ENCODE results near the gene PNRC1.
A peak's percentile ranks its signal among the peaks of the same experiment; 100 is the strongest.

PNRC1 gene

DNA sequence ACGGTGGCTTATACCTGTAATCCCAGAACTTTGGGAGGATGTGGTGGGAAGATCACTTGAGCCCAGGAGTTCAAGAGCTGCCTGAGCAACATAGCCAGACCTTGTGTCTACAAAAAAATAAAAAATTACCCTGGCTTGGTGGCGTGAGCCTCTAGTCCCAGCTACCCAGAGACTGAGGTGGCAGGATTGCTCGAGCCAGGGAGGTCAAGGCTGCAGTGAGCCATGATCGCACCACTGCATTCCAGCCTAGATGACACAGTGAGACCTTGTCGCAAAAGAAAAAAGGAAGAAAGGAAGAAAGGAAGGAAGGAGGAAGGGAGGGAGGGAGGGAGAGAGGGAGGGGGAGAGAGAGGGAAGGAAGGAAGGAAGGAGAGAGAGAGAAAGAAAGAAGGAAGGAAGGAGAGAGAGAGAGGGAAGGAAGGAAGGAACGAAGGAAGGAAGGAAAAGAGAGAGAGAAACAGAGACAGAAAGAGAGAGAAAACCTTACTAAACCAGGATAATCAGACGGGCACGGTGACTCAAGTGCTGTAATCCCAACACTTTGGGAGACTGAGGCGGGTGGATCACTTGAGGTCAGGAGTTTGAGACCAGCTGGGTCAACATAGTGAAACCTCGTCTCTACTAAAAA, 10.9 kb upstream of the PNRC1 start:
- TF ChIP-seq POLR2A (IDR thresholded peaks at IDR 0.05; ENCODE audit: low read length), result no peak
- TF ChIP-seq GATA1 (IDR thresholded peaks at IDR 0.05; ENCODE audit: low read depth, low read length), result no peak
- DNase-seq, result no peak

DNA sequence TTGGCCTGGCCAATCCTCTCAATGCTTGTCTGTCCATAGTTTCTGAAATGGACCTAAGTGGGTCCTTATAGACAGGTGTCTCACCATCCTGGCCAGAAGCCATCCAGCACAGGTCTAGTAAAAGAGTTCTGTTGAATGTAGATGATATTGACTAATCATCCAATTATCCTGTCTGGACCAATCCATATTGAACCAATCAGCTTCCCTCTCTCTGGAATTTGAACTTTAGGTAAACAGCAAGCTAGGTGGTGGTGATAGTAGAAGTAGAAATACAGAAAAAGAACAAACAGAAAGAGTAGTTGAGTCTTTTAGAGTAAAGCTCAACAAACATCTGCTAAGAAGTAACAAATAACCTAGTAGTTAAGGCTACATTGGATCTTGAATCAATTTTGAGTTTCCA, 9.5 kb upstream of the PNRC1 start:
- TF ChIP-seq GATA1 (IDR thresholded peaks at IDR 0.05; ENCODE audit: low read depth, low read length) (no peak), POLR2A (IDR thresholded peaks at IDR 0.05; ENCODE audit: low read length) (no peak)
- no peak for DNase-seq

DNA sequence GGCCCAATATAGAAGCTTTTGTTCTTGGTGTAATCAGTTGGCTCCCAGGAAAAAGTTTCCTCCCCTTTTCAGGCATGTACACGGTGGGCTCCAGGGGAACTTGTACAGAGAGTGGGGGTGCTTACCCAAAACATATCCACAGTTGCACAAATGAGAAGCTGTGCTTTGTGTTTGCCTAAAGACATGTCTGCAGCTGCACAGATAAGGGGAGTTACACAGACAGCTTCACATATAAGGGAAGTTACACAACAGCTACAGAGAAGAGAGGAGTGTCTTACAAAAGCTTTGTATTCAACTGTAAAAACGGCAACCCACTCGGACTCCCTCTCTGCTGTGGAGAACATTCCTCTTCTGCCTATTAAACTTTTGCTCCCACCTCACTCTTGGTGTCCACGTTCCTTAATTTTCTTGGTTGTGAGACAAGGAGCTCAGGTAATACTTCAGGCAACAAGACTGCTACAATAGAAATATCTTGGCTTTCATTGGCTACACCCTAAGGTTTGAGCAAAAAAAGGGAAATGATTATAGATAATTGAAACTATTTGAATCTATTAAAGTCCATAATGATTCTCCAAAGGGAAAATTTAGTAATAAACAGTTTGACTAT, 7.4 kb upstream of the PNRC1 start:
- TF ChIP-seq POLR2A (IDR thresholded peaks at IDR 0.05; ENCODE audit: low read length), result no peak
- TF ChIP-seq GATA1 (IDR thresholded peaks at IDR 0.05; ENCODE audit: low read depth, low read length), result no peak
- peak; percentile 25 to 64 for DNase-seq

DNA sequence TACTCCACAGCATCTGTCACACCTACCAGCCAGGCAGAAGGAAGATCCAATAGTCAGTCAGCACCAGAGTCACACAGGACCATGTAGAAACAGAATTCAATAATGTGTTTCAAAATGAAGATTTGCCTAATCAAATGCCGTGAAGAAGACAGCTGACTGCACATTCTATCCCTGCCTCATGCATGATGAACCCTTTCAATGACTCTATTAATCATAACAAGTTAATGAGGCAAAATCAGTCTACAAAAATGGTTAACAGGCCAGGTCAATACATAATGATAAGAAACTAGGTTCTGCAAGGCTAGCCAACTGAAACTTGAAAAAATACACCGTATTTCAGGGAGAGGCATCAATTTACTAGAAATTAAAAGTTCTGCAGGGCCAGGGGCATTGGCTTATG, 6.7 kb upstream of the PNRC1 start:
- no peak for DNase-seq
- TF ChIP-seq GATA1 (IDR thresholded peaks at IDR 0.05; ENCODE audit: low read depth, low read length), result no peak
- TF ChIP-seq POLR2A (IDR thresholded peaks at IDR 0.05; ENCODE audit: low read length), result no peak

DNA sequence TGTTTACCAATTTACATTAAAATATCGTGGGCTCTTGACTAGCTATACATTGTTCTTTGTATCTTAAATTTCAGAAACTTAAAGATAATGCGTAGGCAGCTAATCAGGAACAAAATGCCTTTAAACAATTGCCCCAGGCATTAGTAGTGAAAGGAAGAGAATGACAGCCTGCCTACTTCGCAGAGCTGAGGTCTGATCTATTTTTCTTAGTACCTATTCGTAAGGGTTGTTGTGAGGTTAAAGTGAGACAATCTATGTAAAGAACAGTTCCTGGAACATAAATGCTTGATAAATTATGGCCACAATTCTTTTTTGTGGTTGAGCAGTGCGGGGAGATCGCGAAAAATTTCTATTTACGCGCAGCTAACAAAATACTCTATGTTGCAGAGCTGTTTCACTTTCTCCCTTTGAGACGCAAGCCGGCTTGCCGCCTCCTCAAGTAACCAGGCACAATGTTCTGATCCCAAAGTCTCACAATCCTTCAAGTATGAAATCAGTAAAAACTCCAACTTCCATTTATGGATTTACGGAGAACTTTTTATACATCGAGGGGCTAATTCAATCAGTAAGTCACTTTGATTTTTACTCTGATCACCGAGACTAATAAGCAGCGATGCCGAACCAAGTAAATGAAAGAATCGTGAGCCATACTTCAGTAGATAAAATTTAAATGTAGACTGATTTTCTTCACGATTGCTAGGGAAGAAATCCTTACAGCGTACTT, 878 bp upstream of the PNRC1 start:
- TF ChIP-seq GATA1 (IDR thresholded peaks at IDR 0.05; ENCODE audit: low read depth, low read length), result no peak
- no peak for TF ChIP-seq POLR2A (IDR thresholded peaks at IDR 0.05; ENCODE audit: low read length)
- DNase-seq, result peak; percentile 50 to 61

DNA sequence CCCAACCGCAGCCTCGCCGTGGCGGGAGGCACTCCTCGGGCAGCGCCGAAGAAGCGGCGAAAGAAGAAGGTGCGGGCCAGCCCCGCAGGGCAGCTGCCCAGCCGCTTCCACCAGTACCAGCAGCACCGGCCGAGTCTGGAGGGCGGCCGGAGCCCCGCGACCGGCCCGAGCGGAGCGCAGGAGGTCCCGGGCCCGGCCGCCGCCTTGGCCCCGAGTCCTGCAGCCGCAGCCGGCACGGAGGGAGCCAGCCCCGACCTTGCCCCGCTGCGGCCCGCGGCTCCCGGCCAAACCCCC, 525 bp downstream of the PNRC1 start:
- no peak for TF ChIP-seq GATA1 (IDR thresholded peaks at IDR 0.05; ENCODE audit: low read depth, low read length)
- no peak for TF ChIP-seq POLR2A (IDR thresholded peaks at IDR 0.05; ENCODE audit: low read length)
- DNase-seq, result no peak

DNA sequence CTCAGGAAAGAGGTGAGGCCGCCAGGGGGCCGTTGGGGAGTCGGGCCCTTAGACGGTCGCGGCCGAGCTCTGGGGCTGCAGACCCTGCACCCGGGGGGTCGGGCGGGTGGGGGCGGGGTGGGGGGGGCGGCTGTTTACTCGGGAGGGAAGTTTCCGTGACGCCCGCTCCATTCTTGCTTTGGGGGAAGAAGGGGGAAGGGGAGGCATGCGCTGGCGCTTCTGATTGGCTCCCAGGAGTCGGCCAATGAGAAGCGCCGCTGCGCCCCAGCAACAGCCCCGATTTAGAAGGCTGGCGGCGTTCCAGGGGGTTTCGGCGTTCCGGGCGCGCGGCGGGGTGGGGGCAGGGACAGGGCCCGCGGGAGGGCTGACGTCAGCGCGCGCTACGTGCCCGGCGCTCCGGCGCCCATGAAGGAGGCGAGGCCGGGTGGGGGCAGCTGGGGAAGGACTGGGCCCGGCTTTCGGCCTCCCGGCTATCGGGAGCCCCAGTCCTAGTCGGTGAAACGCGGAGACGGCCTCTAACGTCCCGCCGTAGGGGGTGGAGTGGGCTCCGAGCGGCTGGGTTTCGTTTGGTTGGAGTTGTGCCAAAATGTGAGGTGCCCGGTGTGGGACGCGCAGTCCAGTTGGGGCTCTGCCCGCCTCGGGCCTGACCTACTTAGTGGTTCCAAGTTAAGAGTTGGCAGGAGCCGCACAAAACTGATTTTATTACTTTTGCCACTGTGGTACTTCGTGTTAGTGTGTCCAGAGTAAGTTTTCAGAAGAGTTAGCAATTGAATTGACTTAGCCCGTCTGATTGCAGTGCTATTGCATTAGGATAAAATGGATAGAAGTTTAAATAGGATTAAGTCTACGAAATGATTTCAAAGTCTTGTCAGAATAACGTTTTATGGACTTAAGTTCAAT, 1.1 kb downstream of the PNRC1 start:
- DNase-seq, result peak; percentile 96 to 99

DNA sequence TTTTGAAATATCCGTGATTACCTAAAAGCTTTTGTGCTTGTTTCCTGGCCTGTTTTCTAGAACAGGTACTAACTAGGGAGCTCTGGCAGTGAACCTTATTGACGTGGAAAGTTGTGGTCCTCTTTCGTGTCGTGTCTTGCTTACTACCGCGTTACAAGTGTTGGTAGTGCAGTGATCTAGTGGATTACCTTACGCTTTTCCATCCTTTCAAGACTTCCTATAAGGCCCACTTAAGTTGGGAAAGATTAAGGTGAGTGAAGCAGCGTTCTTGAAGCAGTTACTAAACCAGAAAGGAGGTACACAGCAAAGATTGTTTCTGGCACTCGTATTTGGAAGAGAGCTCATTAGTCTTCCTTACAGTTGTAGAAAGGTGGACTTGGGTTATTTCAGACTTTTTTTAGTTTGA, 1.9 kb downstream of the PNRC1 start:
- TF ChIP-seq POLR2A (IDR thresholded peaks at IDR 0.05; ENCODE audit: low read length) (no peak), GATA1 (IDR thresholded peaks at IDR 0.05; ENCODE audit: low read depth, low read length) (no peak)
- peak; percentile 30 to 61 for DNase-seq

More for the DNA sequence above, 1.1 kb downstream of the PNRC1 start:
- no peak for TF ChIP-seq GATA1 (IDR thresholded peaks at IDR 0.05; ENCODE audit: low read depth, low read length)
- TF ChIP-seq POLR2A (IDR thresholded peaks at IDR 0.05; ENCODE audit: low read length), result peak; percentile 80

DNA sequence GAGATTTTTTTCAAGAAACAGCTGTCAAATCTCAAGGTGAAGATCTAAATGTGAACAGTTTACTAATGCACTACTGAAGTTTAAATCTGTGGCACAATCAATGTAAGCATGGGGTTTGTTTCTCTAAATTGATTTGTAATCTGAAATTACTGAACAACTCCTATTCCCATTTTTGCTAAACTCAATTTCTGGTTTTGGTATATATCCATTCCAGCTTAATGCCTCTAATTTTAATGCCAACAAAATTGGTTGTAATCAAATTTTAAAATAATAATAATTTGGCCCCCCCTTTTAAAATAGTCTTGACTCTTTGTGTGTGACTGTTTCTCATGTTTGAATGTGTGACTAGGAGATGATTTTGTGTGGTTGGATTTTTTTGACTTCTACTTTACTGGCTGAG, 4.0 kb downstream of the PNRC1 start:
- TF ChIP-seq GATA1 (IDR thresholded peaks at IDR 0.05; ENCODE audit: low read depth, low read length), result no peak
- TF ChIP-seq POLR2A (IDR thresholded peaks at IDR 0.05; ENCODE audit: low read length), result no peak
- DNase-seq, result no peak

DNA sequence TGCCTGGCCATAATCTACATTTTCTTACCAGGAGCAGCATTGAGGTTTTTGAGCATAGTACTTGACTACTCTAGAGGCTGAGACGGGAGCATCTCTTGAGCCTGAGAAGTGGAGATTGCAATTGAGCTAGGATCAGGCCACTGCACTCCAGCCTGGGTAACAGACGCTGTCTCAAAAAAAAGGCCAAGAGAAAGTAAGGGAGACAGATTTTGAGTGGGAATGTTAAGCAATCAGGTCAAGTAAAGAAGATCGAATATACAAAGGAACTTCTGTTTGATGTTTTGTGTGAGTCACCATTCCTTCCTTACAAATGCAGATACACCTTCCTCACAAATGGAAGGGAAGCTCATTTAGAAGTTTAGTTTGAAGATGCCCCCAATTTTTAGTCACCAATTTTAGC, 4.4 kb downstream of the PNRC1 start:
- DNase-seq, result no peak
- TF ChIP-seq POLR2A (IDR thresholded peaks at IDR 0.05; ENCODE audit: low read length), result no peak
- no peak for TF ChIP-seq GATA1 (IDR thresholded peaks at IDR 0.05; ENCODE audit: low read depth, low read length)

DNA sequence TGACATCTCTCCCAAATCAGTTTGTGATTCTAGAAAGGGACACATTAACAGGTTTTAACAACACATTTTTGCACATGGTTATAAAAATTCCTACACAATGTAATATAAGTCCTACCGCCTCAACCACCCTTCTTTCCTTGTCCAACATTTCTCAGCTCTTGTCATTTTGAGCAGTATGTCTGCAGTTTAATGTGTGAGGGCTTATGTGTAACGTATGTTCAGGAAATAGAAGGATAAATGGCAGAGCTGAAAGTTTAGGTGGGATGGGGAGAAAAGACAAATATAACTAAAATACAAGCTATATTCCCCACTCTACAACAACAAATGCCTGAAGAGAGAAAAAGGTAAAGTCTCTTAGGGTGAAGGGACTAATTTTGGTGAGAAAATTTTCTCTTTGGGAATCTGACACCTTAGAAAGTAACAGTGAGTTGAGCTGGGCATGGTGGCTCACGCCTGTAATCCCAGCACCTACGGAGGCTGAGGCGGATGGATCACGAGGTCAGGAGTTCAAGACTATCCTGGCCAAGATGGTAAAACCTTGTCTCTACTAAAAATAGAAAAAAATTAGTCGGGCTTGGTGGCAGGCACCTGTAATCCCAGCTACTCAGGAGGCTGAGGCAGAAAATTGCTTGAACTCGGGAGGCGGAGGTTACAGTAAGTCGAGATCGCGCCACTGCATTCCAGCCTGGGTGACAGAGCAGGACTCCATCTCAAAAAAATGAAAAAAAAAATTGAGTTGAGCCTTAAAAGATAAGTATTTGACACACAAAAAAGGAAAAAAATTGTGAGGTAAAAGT, 5.1 kb downstream of the PNRC1 start:
- no peak for DNase-seq
- TF ChIP-seq GATA1 (IDR thresholded peaks at IDR 0.05; ENCODE audit: low read depth, low read length), result no peak
- TF ChIP-seq POLR2A (IDR thresholded peaks at IDR 0.05; ENCODE audit: low read length), result peak; percentile 6

DNA sequence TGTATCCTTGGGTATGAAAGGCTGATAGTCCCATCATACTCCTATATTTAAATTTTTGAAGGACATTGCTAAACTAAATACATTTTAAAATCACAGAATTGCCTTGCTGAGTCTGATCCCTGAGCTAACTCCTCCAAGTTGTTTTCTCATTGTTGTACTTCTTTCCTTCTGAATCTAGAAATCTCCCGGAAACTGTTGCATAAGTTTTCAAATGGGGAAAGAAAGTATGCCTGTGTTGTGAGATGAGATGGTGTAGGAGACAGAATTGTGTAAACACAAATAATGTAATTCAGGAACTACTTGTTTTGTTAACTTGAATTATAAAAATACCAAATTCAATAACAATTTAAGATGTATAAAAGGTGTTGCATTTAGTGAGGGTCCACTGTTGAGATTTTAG, 7.3 kb downstream of the PNRC1 start:
- no peak for DNase-seq

DNA sequence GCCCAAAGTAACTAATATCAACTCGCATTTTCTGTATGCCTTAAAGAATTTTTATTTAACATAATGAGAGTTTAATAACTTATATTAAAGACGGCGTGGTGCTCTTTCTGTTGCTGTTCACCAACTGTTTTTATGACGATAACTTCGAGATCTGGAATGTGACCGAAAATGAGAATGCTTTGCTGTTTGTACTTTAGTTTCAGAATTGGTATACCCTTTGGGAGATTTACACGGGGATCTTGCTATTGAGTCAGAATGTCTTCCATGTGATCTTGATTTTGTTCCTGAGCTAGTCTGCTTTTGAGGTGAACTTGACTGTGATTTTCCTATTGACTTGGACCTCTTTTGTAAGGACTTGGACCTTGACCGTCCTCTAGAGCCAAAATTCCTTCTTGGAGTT, 17.9 kb downstream of the PNRC1 start:
- no peak for TF ChIP-seq POLR2A (IDR thresholded peaks at IDR 0.05; ENCODE audit: low read length)
- no peak for TF ChIP-seq GATA1 (IDR thresholded peaks at IDR 0.05; ENCODE audit: low read depth, low read length)
- DNase-seq, result no peak

More for the DNA sequence above, 7.3 kb downstream of the PNRC1 start:
- no peak for TF ChIP-seq GATA1 (IDR thresholded peaks at IDR 0.05; ENCODE audit: low read depth, low read length)
- no peak for TF ChIP-seq POLR2A (IDR thresholded peaks at IDR 0.05; ENCODE audit: low read length)
